Activated CD4-positive, alpha-beta T cell treated with anti-CD3 and anti-CD28 coated beads, Interleukin-2, Interleukin-4, amounts not matched to agents 100 ng/mL and 50 ng/mL, durations not matched to agents 16 hours and 8 hours (primary cell): ENCODE measurements around the gene TSC1.
A peak's percentile ranks its signal among the peaks of the same experiment; 100 is the strongest.

Source experiments
- DNase-seq: peaks from one replicate; pipeline ENCODE4 v3.0.0-alpha.2; 2020; ENCODE audit warnings: low spot score

Gene TSC1

GRCh38 chr9:132935026-132935425, 9.4 kb downstream of the TSC1 start:
- DNase-seq, result no peak

- DNase-seq, result no peak
Observed at GRCh38 chr9:132931178-132931735, 13.2 kb downstream of the TSC1 start.

GRCh38 chr9:132927704-132928103, 16.7 kb downstream of the TSC1 start:
- no peak for DNase-seq

GRCh38 chr9:132923346-132923902, 21.0 kb downstream of the TSC1 start:
- DNase-seq, result no peak

- no peak for DNase-seq
Observed at GRCh38 chr9:132919614-132920268, 24.7 kb downstream of the TSC1 start.

- DNase-seq, result no peak
Observed at GRCh38 chr9:132914924-132915323, 29.5 kb downstream of the TSC1 start.

GRCh38 chr9:132912131-132912530, 32.3 kb downstream of the TSC1 start:
- no peak for DNase-seq

- DNase-seq, result no peak
Observed at GRCh38 chr9:132910376-132910775, 34.0 kb downstream of the TSC1 start.

- no peak for DNase-seq
Observed at GRCh38 chr9:132909311-132909710, 35.1 kb downstream of the TSC1 start.

- DNase-seq, result no peak
Observed at GRCh38 chr9:132908635-132909034, 35.8 kb downstream of the TSC1 start.

GRCh38 chr9:132905726-132906125, 38.7 kb downstream of the TSC1 start:
- no peak for DNase-seq

GRCh38 chr9:132903574-132904492, 40.6 kb downstream of the TSC1 start:
- no peak for DNase-seq

- peak; percentile 82 for DNase-seq
Observed at GRCh38 chr9:132901858-132902831, 42.3 kb downstream of the TSC1 start.

GRCh38 chr9:132898051-132898450, 46.4 kb downstream of the TSC1 start:
- DNase-seq, result no peak

- DNase-seq, result no peak
Observed at GRCh38 chr9:132896906-132897305, 47.5 kb downstream of the TSC1 start.

GRCh38 chr9:132896264-132896663, 48.2 kb downstream of the TSC1 start:
- no peak for DNase-seq

GRCh38 chr9:132894862-132895835, 49.3 kb downstream of the TSC1 start:
- DNase-seq, result no peak

GRCh38 chr9:132894346-132894745, 50.1 kb downstream of the TSC1 start:
- no peak for DNase-seq

GRCh38 chr9:132892400-132892799, 52.0 kb downstream of the TSC1 start:
- no peak for DNase-seq

GRCh38 chr9:132888151-132888550, 56.3 kb downstream of the TSC1 start:
- no peak for DNase-seq
